Testis (tissue), 3 donors: ENCODE data around the gene GPD1L. TPM values are rescaled to one million over a fixed set of nuclear protein-coding genes. Genes with fewer than 3 reads are reported as not detected.

ENCODE experiments used
- DNase-seq: peaks from one replicate; pipeline ENCODE4 v3.0.0-alpha.2; 2019
- H3K27ac ChIP-seq, 2 donors: fragments of 200-600 bp; sonication (generic); one replicate each; pipeline ENCODE4 v1.5.1; 2019
- H3K27me3 ChIP-seq: fragments of 200-600 bp; sonication (generic); one replicate; pipeline ENCODE4 v1.5.1; 2019
- H3K36me3 ChIP-seq: fragments of 200-600 bp; sonication (generic); one replicate; pipeline ENCODE4 v1.5.1; 2017; ENCODE audit warnings: low read depth; ENCODE audit errors: missing control alignments
- H3K4me1 ChIP-seq: fragments of 200-600 bp; sonication (generic); one replicate; pipeline ENCODE4 v1.5.1; 2019
- H3K4me3 ChIP-seq, 2 donors: fragments of 200-600 bp; sonication (generic); one replicate each; pipeline ENCODE4 v1.5.1; 2017 to 2019
- H3K9me3 ChIP-seq: fragments of 200-600 bp; sonication (generic); one replicate; pipeline ENCODE4 v1.5.1; 2017
- POLR2A ChIP-seq: fragments of 450-650 bp; IDR thresholded peaks from one replicate; pipeline ENCODE4 v1.6.1; 2017; ENCODE audit warnings: antibody characterized with exemption, mild to moderate bottlenecking, moderate library complexity
- WGBS, 2 donors: methylation state at CpG; one replicate each; pipeline ENCODE4 v1.1.5; 2018; 5-methylcytosine and 5-hydroxymethylcytosine counted together
- intact Hi-C: fragments of 100-400 bp; cut with DNase I; formaldehyde crosslinking; loops from one replicate; pipeline ENCODE4 v1.15.1; 2023; ENCODE audit warnings: low total_unique reads
- polyA plus RNA-seq: library from polyadenylated mRNA; stranded (reverse); fragments of 350-450 nt; fragmentation: Illumina TruSeq; extraction: RNeasy Lipid Tissue Mini Kit (QIAGEN cat#74804); gene quantifications from one replicate; pipeline ENCODE4 v1.2.3, GENCODE V29; 2014; ENCODE audit warnings: low read depth, low replicate concordance; ENCODE audit not compliant: insufficient read depth
- total RNA-seq, 2 donors: library from RNA; depleted of rRNA; stranded (reverse); fragments of >200 nt; gene quantifications; one replicate each; pipeline ENCODE4 v1.2.3, GENCODE V29; 2016
- TF ChIP-seq, protein P1 (sequence below), 3 experiments: fragments of 450-650 bp in 2 of 3; fragments of 200-600 bp in 1 of 3; sonication (generic) in 1 of 3; IDR thresholded peaks; one replicate each; pipeline ENCODE4 v1.5.1; 2016 to 2019; ENCODE audit warnings: antibody characterized with exemption in 3 of 3, mild to moderate bottlenecking in 2 of 3, moderate library complexity in 1 of 3

Gene GPD1L
- total and polyA plus RNA-seq, 3 donors from 2014 or later, result 13.4 to 18.4 (median 15.4) TPM

DNA sequence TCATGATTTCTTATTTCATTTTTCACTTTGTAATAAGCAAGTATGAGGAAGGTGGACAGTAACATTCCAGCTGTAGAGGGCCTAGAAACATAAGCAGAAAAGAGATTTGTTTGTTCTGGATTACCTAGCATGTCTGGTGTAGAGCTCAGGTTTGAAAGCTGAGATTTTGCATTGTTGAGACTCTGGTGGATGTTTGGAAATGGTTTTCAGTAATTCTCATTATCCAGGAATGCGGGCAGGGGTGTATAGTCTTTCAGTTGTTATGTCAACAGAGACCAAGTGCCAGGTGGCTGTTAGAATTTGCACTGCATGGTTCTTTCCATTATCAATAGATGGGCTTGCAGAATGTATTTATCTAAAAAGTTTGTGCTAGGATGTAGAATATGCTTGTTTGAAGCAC, 10.9 kb downstream of the GPD1L start:
- H3K9me3 ChIP-seq, result no peaks in the 10 kb centered on the region
- H3K27me3 ChIP-seq, result no peaks in the 10 kb centered on the region
- 86 to 94% methylated on average over 1 of the region's 1 CpG for WGBS, 2 donors
- TF ChIP-seq POLR2A, result no peak
- TF ChIP-seq, protein P1, sequence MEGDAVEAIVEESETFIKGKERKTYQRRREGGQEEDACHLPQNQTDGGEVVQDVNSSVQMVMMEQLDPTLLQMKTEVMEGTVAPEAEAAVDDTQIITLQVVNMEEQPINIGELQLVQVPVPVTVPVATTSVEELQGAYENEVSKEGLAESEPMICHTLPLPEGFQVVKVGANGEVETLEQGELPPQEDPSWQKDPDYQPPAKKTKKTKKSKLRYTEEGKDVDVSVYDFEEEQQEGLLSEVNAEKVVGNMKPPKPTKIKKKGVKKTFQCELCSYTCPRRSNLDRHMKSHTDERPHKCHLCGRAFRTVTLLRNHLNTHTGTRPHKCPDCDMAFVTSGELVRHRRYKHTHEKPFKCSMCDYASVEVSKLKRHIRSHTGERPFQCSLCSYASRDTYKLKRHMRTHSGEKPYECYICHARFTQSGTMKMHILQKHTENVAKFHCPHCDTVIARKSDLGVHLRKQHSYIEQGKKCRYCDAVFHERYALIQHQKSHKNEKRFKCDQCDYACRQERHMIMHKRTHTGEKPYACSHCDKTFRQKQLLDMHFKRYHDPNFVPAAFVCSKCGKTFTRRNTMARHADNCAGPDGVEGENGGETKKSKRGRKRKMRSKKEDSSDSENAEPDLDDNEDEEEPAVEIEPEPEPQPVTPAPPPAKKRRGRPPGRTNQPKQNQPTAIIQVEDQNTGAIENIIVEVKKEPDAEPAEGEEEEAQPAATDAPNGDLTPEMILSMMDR (IDR thresholded peaks at IDR 0.05), result no peak
- no peaks in the 10 kb centered on the region for H3K36me3 ChIP-seq
- no peaks in the 10 kb centered on the region for H3K4me1 ChIP-seq
- no peak overlapping the region for H3K4me3 ChIP-seq
- no peak for DNase-seq
- no peak overlapping the region for H3K27ac ChIP-seq
- intact Hi-C loops, result no loop called here

DNA sequence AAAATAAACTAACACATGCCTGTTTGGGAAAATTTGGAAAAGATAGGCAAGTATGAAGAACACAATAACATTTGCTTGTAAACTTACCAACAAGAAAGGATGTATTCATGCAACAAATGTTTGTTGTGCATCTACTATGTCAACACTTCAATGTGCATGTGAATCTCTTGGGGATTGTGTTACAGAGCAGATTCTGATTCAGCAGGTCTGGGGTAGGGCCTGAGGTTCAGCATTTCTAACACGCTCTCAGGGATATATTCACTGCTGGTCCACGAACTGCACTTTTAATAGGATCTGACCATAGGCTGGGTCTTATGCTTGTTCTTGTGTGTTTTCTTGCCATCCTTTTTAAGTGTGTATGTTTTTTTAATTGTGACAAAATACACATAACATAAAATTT, 11.8 kb downstream of the GPD1L start:
- no peaks in the 10 kb centered on the region for H3K4me1 ChIP-seq
- H3K27ac ChIP-seq, result no peak overlapping the region
- no peak for DNase-seq
- no peaks in the 10 kb centered on the region for H3K27me3 ChIP-seq
- no peak overlapping the region for H3K4me3 ChIP-seq
- TF ChIP-seq, protein P1 (IDR thresholded peaks at IDR 0.05), result no peak
- TF ChIP-seq POLR2A, result no peak
- 90 to 100% methylated on average over 2 of the region's 2 CpGs for WGBS, 2 donors
- no peaks in the 10 kb centered on the region for H3K36me3 ChIP-seq
- intact Hi-C loops, result no loop called here
- no peaks in the 10 kb centered on the region for H3K9me3 ChIP-seq

DNA sequence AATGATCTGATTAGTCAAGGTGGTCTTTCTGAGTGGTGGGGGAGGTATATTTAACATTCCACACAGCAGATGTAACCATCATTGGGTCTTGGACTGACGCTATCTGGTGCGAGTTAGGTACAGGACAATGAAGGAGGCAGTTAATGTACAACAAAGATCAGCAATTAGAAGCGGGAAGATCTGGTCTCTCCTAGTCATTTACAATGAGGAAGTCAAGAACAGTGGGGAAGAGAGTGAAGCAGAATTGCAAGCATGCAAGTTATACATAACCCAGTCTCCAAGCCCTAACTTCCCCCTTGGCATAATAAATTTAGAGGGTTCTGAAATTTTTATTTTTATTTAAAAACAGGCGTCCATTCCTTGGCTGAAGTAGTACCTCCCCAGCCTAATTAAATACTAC, 14.1 kb downstream of the GPD1L start:
- 85 to 91% methylated on average over 4 of the region's 4 CpGs for WGBS, 2 donors
- no peak for TF ChIP-seq POLR2A
- TF ChIP-seq, protein P1 (IDR thresholded peaks at IDR 0.05), result no peak
- H3K36me3 ChIP-seq, result no peaks in the 10 kb centered on the region

DNA sequence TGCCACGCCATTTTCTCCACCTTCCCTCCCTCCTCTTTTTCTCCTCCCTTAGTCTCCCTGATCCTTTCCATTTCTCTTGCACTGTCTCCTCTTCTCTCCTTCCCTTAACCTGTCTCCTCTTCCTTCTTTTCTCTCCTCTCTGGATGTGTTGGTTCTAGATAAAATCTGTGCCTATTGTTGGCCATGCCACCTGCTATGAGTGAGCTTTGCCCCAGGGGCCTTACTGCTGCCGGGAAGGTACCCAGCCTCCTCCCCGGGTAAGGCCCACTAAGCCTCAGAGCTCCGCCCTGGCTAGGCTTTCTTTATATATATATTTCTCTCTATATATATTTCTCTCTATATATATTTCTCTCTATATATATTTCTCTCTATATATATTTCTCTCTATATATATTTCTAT, 14.7 kb downstream of the GPD1L start:
- H3K27me3 ChIP-seq, result no peaks in the 10 kb centered on the region
- no peaks in the 10 kb centered on the region for H3K36me3 ChIP-seq
- intact Hi-C loops, result no loop called here
- 76 to 86% methylated on average over 4 of the region's 4 CpGs for WGBS, 2 donors
- no peak for TF ChIP-seq POLR2A
- TF ChIP-seq, protein P1 (IDR thresholded peaks at IDR 0.05), result no peak
- no peak for DNase-seq
- no peak overlapping the region for H3K27ac ChIP-seq
- no peaks in the 10 kb centered on the region for H3K4me1 ChIP-seq
- no peak overlapping the region for H3K4me3 ChIP-seq
- no peaks in the 10 kb centered on the region for H3K9me3 ChIP-seq

More for the DNA sequence above, 14.1 kb downstream of the GPD1L start:
- H3K9me3 ChIP-seq, result no peaks in the 10 kb centered on the region
- no peaks in the 10 kb centered on the region for H3K4me1 ChIP-seq
- no peak overlapping the region for H3K27ac ChIP-seq
- DNase-seq, result no peak
- no peak overlapping the region for H3K4me3 ChIP-seq
- no peaks in the 10 kb centered on the region for H3K27me3 ChIP-seq
- intact Hi-C loops, result no loop called here

DNA sequence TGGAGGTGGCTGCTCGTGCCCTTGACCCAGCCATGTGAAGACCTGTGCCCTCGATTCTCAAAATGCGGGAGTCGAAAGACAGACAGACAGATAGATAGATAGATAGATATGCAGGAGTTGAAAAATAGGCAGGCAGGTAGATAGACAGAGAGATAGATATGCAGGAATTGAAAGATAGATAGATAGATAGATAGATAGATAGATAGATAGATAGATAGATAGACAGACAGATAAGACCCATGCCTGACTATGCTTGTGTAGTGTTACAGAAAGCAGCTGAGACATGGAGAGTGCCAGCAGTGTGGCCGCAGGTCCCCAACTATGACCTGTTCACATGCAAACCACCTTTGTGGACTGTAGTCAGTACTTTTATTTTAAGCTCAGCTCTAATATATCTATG, 17.2 kb downstream of the GPD1L start:
- H3K4me1 ChIP-seq, result peaks cover 5% of the 10 kb centered on the region
- WGBS, 2 donors, result 92 to 97% methylated on average over 5 of the region's 5 CpGs
- H3K36me3 ChIP-seq, result no peaks in the 10 kb centered on the region
- intact Hi-C loops, result no loop called here
- TF ChIP-seq, protein P1 (IDR thresholded peaks at IDR 0.05), result no peak
- TF ChIP-seq POLR2A, result no peak
- H3K27me3 ChIP-seq, result no peaks in the 10 kb centered on the region
- DNase-seq, result no peak
- H3K4me3 ChIP-seq, result no peak overlapping the region
- H3K27ac ChIP-seq, result no peak overlapping the region
- no peaks in the 10 kb centered on the region for H3K9me3 ChIP-seq
